GM12878 (cell line): Measurements from ENCODE around the gene SIT1.

Source experiments
- BHLHE40 ChIP-seq, 2 experiments: fragments of 450-650 bp in 1 of 2; IDR thresholded peaks; 2 replicates each; pipeline ENCODE4 v1.6.1; 2011 to 2017; ENCODE audit warnings: low read depth in 2 of 2, borderline replicate concordance in 1 of 2, improper control_type of control experiment in 1 of 2, low read length in 1 of 2, mild to moderate bottlenecking in 1 of 2
- CBFB ChIP-seq: IDR thresholded peaks from 2 replicates; pipeline ENCODE4 v1.6.1; 2016; ENCODE audit warnings: antibody characterized with exemption, low read depth
- CTCF ChIP-seq, 3 experiments: IDR thresholded peaks in 2 of 3; conservative IDR thresholded peaks in 1 of 3; 2 replicates each; pipeline ENCODE4 v1.5.1; 2011; ENCODE audit warnings: low read depth in 3 of 3, low read length in 3 of 3, mild to moderate bottlenecking in 3 of 3, control low read depth in 2 of 3, moderate library complexity in 2 of 3, inconsistent platforms in 1 of 3, mixed read lengths in 1 of 3; ENCODE audit not compliant: control insufficient read depth in 2 of 3, insufficient read depth in 1 of 3; ENCODE audit errors: extremely low read depth in 1 of 3
- HDAC2 ChIP-seq: fragments of 200-600 bp; sonication (generic); IDR thresholded peaks from 2 replicates; pipeline ENCODE4 v1.6.1; 2017
- POLR2A ChIP-seq: IDR thresholded peaks from 2 replicates; pipeline ENCODE4 v1.6.1; 2011; ENCODE audit warnings: low read depth, mild to moderate bottlenecking, low read length
- SIX5 ChIP-seq: IDR thresholded peaks from 2 replicates; pipeline ENCODE4 v1.6.1; 2011; ENCODE audit warnings: mild to moderate bottlenecking, low read depth, low read length, moderate library complexity; ENCODE audit not compliant: severe bottlenecking
- TAF1 ChIP-seq: IDR thresholded peaks from 2 replicates; pipeline ENCODE4 v1.6.1; 2011; ENCODE audit warnings: mild to moderate bottlenecking, low read depth, low read length, borderline replicate concordance
- YY1 ChIP-seq: IDR thresholded peaks from 2 replicates; pipeline ENCODE4 v1.6.1; 2011; ENCODE audit warnings: low read depth, mild to moderate bottlenecking, low read length

- no peak for TF ChIP-seq TAF1
- no peak for TF ChIP-seq CBFB
- no peak for TF ChIP-seq YY1
- no peak for TF ChIP-seq CTCF (IDR thresholded peaks at IDR 0.05 in 2 of 3, conservative IDR thresholded peaks at IDR 0.05 in 1 of 3; ENCODE audit: control insufficient read depth in 2 of 3, extremely low read depth in 1 of 3, insufficient read depth in 1 of 3, low read depth in 3 of 3, low read length in 3 of 3)
- TF ChIP-seq SIX5: no peak
- TF ChIP-seq POLR2A: no peak
- no peak for TF ChIP-seq BHLHE40 (IDR thresholded peaks at IDR 0.05; ENCODE audit: borderline replicate concordance in 1 of 2, low read depth in 2 of 2, low read length in 1 of 2)
- no peak for TF ChIP-seq HDAC2
Measured at GRCh38 chr9:35653611-35654010, 2.9 kb upstream of the SIT1 start.
